NOMO-1 treated with dmso at 0.1 percent for 144 hours (cell line): ENCODE data around the gene PPP1R9B.

Source experiments
- DNase-seq: peaks from one replicate; lab custom pipeline; 2025; ENCODE audit not compliant: unreplicated experiment; lab: John Stamatoyannopoulos, UW

The PPP1R9B gene

GRCh38 chr17:50110591-50111349 is 39.7 kb downstream of the PPP1R9B start:
- no peak for DNase-seq

- no peak for DNase-seq
These were observed 40.7 kb downstream of the PPP1R9B start for GRCh38 chr17:50109785-50110184.

DNA sequence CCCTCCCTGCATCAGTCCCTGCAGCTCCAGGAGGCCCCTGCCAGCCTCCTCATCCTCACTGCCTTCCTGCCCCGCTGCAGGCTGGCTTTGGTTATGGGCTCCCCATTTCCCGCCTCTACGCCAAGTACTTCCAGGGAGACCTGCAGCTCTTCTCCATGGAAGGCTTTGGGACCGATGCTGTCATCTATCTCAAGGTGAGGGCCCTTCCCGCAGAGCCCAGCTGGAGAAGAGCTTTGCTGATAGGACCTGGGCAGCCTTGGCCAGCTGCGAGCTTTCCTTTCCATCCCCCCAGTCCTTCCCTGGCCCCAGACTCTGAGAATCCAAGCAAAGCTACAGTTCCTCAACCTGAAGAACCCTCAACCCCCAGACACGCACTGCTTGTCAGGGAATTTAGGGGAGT is 41.3 kb downstream of the PPP1R9B start:
- no peak for DNase-seq

GRCh38 chr17:50108556-50108955 is 41.9 kb downstream of the PPP1R9B start:
- DNase-seq = no peak

- DNase-seq = no peak
These were observed 42.6 kb downstream of the PPP1R9B start for GRCh38 chr17:50107790-50108414.

DNA sequence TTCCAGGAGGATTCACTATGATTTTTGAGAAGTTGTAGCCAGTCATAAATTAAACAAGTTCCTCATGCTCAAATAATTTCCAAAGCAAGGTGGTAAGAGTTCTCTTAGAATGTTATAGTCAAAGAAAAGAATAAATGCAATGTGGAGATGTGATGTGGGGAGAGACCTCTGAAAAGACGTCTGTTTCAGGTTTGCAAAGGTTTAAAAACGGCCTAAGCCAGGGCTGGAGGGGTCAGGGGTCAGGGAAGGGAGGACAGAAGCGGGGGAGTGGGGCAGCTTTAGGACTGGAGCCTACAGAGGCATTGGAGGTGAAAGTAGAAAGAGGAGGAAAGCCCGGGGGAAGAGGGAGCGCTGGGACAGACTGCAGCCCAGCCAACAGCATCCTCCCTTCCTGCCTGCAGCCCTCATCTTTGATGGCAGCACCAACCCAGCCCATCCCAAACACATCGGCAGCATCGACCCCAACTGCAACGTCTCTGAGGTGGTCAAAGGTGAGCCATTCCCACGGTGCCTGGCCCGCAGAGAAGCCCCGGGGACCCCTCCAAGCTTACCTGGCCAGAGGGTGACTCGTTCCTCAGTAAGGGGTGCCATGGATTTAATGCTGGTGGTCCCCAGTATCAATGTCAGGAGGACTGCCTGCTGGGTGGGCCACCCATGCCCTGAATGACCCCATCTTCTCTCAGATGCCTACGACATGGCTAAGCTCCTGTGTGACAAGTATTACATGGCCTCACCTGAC is 43.9 kb downstream of the PPP1R9B start:
- no peak for DNase-seq

- DNase-seq = no peak
These were observed 44.7 kb downstream of the PPP1R9B start for GRCh38 chr17:50105811-50106210.

DNA sequence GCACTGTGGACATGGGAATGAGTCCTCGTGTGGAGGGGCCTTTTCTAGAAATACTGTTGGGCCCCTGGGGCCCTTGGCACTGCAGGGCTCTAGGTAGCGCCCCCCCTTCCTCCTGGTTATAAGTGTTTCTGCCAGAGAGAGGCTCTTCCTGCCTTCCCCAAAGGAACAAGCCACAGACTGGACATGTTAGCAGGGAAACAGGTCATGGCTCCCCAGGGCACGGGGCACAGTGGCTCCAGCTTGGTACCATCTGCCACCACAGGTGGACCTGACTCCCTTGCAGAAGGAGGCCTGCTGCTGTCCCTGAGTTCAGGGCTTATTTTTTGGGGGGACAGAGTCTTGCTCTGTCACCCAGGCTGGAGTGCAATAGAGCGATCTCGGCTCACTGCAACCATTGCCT is 46.5 kb downstream of the PPP1R9B start:
- no peak for DNase-seq

DNA sequence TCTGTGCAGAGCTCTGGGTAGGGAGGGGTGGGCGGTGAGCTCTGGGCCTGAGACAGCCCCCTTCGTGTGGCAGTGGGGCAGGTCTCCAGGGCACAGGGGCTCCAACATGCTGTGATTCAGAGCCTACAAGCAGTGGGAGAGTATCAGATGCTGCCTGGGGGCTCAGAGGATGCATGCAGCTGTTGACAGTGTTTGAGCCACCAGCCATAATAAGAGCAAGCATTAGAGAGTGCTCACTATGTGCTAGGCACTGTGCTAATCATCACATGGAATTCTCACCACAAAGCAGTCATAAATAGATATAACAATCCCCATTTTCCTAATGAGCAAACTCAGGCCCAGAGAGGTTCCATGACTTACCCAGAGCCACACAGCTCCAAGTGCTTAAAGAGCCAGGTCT is 47.2 kb downstream of the PPP1R9B start:
- no peak for DNase-seq

GRCh38 chr17:50102164-50102991 is 48.1 kb downstream of the PPP1R9B start:
- DNase-seq = no peak

DNA sequence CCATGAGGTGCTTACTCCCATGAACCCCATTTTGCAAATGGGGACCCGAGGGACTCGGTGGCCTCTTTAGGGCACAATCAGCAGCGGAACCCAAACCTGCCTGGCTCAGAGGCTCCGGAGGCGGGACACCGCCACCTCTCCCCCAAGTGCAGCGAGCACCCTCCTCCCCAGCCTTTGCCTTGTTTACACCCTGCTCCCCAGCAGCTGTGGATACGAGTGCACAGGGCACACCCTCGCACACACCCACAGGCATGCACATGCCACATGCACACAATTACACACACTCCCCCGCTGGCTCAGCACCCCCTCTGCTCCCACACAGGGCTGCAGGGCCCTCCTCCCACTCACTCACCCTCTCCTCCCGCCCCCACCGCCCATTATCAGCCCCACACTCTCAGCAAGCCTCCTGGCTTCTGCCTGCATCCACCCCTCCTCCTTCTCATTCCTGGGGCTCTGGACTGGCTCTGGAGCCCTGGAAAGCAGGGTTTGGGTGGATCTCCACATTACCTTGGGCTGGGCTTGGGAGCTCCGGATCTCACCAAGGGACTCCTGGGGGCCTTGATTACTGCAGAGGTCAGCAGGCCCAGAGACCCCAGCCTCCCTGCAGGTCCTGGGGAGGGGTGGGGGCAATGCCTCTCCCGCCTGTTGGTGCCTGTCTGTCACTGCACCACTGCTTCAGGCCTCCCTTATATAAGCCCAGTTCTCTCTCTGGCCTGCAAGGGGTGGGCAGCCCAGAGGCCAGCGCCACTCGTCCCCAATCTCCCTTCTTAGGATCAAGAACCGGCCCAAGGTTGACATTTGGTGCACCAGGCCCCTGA is 48.9 kb downstream of the PPP1R9B start:
- DNase-seq = no peak

- DNase-seq = no peak
These were observed 49.5 kb downstream of the PPP1R9B start for GRCh38 chr17:50100921-50101345.

DNA sequence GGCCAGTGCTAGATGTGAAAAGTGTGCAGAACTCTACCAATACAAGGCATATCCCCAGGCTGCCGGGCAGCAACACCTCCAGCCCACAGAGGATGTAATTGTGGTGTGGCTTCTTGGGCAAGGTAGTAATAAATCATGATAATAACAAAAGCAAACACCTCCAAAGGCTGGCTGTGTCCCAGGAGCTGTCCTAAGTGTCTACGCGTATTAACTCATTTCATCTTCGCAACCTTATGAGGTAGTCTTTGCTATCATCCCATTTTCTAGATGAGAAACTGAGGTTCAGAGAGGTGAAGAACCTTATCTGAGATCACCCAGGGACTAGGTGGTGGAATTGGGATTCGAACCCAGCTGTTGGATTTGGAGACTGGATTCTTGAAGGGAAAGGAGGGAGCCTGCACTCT is 50.0 kb downstream of the PPP1R9B start:
- no peak for DNase-seq

- DNase-seq = no peak
These were observed 51.5 kb downstream of the PPP1R9B start for GRCh38 chr17:50099003-50099402.

GRCh38 chr17:50098583-50098982 is 51.9 kb downstream of the PPP1R9B start:
- no peak for DNase-seq

DNA sequence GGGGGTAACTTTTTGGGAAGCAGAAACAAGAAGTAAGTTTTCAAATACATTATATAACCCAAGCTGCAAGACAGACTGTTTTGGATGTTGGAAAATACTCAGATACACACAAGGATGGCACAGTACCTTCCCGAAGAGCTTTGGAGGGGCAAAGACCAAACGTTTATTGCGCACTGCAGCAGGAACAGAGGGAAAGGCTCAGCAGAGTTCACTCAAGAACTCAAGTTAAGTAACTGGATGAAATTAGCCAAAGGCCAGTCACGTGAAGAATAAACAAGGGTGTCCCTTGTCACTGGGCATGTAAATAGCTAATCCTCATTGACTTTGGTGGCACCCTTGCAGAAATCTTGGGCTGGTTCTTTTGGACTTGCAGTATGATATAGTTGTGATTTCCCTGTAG is 52.6 kb downstream of the PPP1R9B start:
- no peak for DNase-seq

- no peak for DNase-seq
These were observed 53.0 kb downstream of the PPP1R9B start for GRCh38 chr17:50097455-50097854.

- DNase-seq = no peak
These were observed 53.7 kb downstream of the PPP1R9B start for GRCh38 chr17:50096758-50097157.

- DNase-seq = no peak
These were observed 54.4 kb downstream of the PPP1R9B start for GRCh38 chr17:50096092-50096491.

- DNase-seq = no peak
These were observed 54.8 kb downstream of the PPP1R9B start for GRCh38 chr17:50095626-50096037.
